NCI-H226 (cell line): ENCODE measurements around the gene NKTR.
"Not testable (repeated sequence)": the region's sequence is repeated elsewhere in the genome, so short reads cannot be mapped to it uniquely, and the experiment has no call there.

Experiments
- DNase-seq: peaks from one replicate; pipeline ENCODE4 v3.0.0-alpha.2; 2015

Gene NKTR

GRCh38 chr3:42597098-42597497 lies 3.4 kb upstream of the NKTR start:
- not testable (repeated sequence) for DNase-seq

GRCh38 chr3:42600958-42601675 lies 631 bp downstream of the NKTR start:
- DNase-seq: peak; percentile 83

GRCh38 chr3:42601896-42602581 lies 1.6 kb downstream of the NKTR start:
- DNase-seq: no peak

- DNase-seq: no peak
Measured at GRCh38 chr3:42602961-42603360, 2.5 kb downstream of the NKTR start.

- DNase-seq: no peak
Measured at GRCh38 chr3:42605546-42606173, 5.2 kb downstream of the NKTR start.

GRCh38 chr3:42608581-42608980 lies 8.1 kb downstream of the NKTR start:
- peak; percentile 31 for DNase-seq

- DNase-seq: no peak
Measured at GRCh38 chr3:42610976-42611375, 10.5 kb downstream of the NKTR start.

GRCh38 chr3:42612217-42612616 lies 11.7 kb downstream of the NKTR start:
- no peak for DNase-seq

- no peak for DNase-seq
Measured at GRCh38 chr3:42612928-42613327, 12.4 kb downstream of the NKTR start.

- no peak for DNase-seq
Measured at GRCh38 chr3:42613462-42613861, 13.0 kb downstream of the NKTR start.

- DNase-seq: no peak
Measured at GRCh38 chr3:42631620-42632019, 31.1 kb downstream of the NKTR start.

GRCh38 chr3:42632146-42632545 lies 31.7 kb downstream of the NKTR start:
- peak; percentile 39 for DNase-seq

- DNase-seq: no peak
Measured at GRCh38 chr3:42633544-42633943, 33.1 kb downstream of the NKTR start.

GRCh38 chr3:42635111-42635510 lies 34.6 kb downstream of the NKTR start:
- DNase-seq: peak; percentile 57

- no peak for DNase-seq
Measured at GRCh38 chr3:42637001-42637400, 36.5 kb downstream of the NKTR start.

GRCh38 chr3:42638339-42638842 lies 37.9 kb downstream of the NKTR start:
- DNase-seq: no peak

GRCh38 chr3:42639192-42639591 lies 38.7 kb downstream of the NKTR start:
- DNase-seq: no peak

- DNase-seq: no peak
Measured at GRCh38 chr3:42640129-42640528, 39.6 kb downstream of the NKTR start.

GRCh38 chr3:42640771-42641370 lies 40.4 kb downstream of the NKTR start:
- DNase-seq: no peak

GRCh38 chr3:42647821-42648459 lies 47.5 kb downstream of the NKTR start:
- no peak for DNase-seq

- no peak for DNase-seq
Measured at GRCh38 chr3:42649006-42649405, 48.5 kb downstream of the NKTR start.

- DNase-seq: no peak
Measured at GRCh38 chr3:42649783-42650182, 49.3 kb downstream of the NKTR start.
